DOHH2 (cell line): ENCODE measurements around the gene CDK5.

Experiments
- H3F3A ChIP-seq: fragments of 200-600 bp; sonication (generic), shearing (Covaris generic); 2 replicates; pipeline ENCODE4 v1.6.0; 2016; ENCODE audit warnings: antibody characterized with exemption, mild to moderate bottlenecking; ENCODE audit not compliant: control insufficient read depth, insufficient read depth
- H3K27ac ChIP-seq: fragments of 200-600 bp; sonication (generic); 2 replicates; pipeline ENCODE4 v1.5.1; 2014; ENCODE audit warnings: low read depth, mild to moderate bottlenecking, low read length, moderate library complexity
- H3K27me3 ChIP-seq: fragments of 200-600 bp; sonication (generic); 2 replicates; pipeline ENCODE4 v1.6.1; 2014; ENCODE audit warnings: mild to moderate bottlenecking, low read length, mixed read lengths; ENCODE audit not compliant: control insufficient read depth
- H3K36me3 ChIP-seq: fragments of 200-600 bp; sonication (generic); 2 replicates; pipeline ENCODE4 v1.6.1; 2014; ENCODE audit warnings: mild to moderate bottlenecking, low read length, moderate library complexity, mixed read lengths; ENCODE audit not compliant: control insufficient read depth
- H3K4me1 ChIP-seq: fragments of 200-600 bp; sonication (generic); 2 replicates; pipeline ENCODE4 v1.6.1; 2014; ENCODE audit warnings: mild to moderate bottlenecking, low read length, mixed read lengths; ENCODE audit not compliant: control insufficient read depth
- H3K4me2 ChIP-seq: fragments of 200-600 bp; sonication (generic); 2 replicates; pipeline ENCODE4 v1.6.0; 2014; ENCODE audit warnings: mild to moderate bottlenecking, low read length, moderate library complexity
- H3K4me3 ChIP-seq: fragments of 200-600 bp; sonication (generic); 2 replicates; pipeline ENCODE4 v1.5.1; 2014; ENCODE audit warnings: mild to moderate bottlenecking, low read length, mixed read lengths
- H3K79me2 ChIP-seq: fragments of 200-600 bp; sonication (generic); 2 replicates; pipeline ENCODE4 v1.6.1; 2014; ENCODE audit warnings: mild to moderate bottlenecking, low read length, mixed read lengths; ENCODE audit not compliant: control insufficient read depth
- H3K9me2 ChIP-seq: fragments of 200-600 bp; sonication (generic); replicated peaks from 2 replicates; pipeline ENCODE4 v1.6.1; 2014; ENCODE audit warnings: mild to moderate bottlenecking, low read length, mixed read lengths; ENCODE audit not compliant: control insufficient read depth
- H3K9me3 ChIP-seq: fragments of 200-600 bp; sonication (generic); 2 replicates; pipeline ENCODE4 v1.6.1; 2014; ENCODE audit warnings: antibody characterized with exemption, low read length, mixed read lengths; ENCODE audit not compliant: control insufficient read depth, insufficient read depth
- H4K20me1 ChIP-seq: fragments of 200-600 bp; sonication (generic); 2 replicates; pipeline ENCODE4 v1.6.0; 2014; ENCODE audit warnings: low read depth, mild to moderate bottlenecking, antibody characterized with exemption, low read length, moderate library complexity; ENCODE audit not compliant: control insufficient read depth, insufficient read depth
- CTCF ChIP-seq: fragments of 200-600 bp; sonication (generic); IDR thresholded peaks from one replicate; pipeline ENCODE4 v1.5.1; 2014; ENCODE audit warnings: antibody characterized with exemption, mild to moderate bottlenecking, low read depth, low read length; ENCODE audit not compliant: poor library complexity, severe bottlenecking
- EZH2phosphoT487 ChIP-seq: fragments of 200-600 bp; sonication (generic); IDR thresholded peaks from 2 replicates; pipeline ENCODE4 v1.6.1; 2017; ENCODE audit warnings: borderline replicate concordance, mild to moderate bottlenecking, antibody characterized with exemption, low read length, moderate library complexity, mixed read lengths

Gene CDK5

DNA sequence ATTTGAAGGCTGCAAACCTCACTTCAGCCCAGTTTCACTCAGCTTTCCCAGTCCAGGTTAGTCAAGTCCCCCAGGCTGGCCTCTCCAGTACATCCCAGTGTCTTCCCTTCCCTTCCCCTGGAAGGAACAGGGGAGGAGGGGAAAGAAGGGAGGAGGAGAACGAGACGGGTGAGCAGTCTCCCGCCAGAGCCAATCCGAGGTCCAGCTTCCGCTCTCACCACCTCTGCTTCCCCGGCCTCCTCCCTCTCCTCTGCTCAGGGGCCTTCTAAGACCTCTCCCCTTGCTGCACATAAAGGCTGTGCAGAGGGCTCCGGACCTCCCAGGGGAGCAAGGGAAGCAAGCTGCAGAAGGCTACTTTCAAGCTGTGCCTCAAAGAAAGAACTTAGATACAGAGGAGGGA lies 37.5 kb downstream of the CDK5 start:
- no peaks in the 10 kb centered on the region for H3K9me3 ChIP-seq
- H3K27me3 ChIP-seq: peaks cover 23% of the 10 kb centered on the region
- no peak overlapping the region for H3K4me3 ChIP-seq
- no peaks in the 10 kb centered on the region for H3F3A ChIP-seq
- H3K27ac ChIP-seq: no peak overlapping the region
- H3K4me2 ChIP-seq: no peak overlapping the region
- H3K36me3 ChIP-seq: no peaks in the 10 kb centered on the region
- H3K4me1 ChIP-seq: peaks cover 20% of the 10 kb centered on the region
- no peak for TF ChIP-seq CTCF
- TF ChIP-seq EZH2phosphoT487: no peak
- no peaks in the 10 kb centered on the region for H3K79me2 ChIP-seq
- H4K20me1 ChIP-seq: no peaks in the 10 kb centered on the region
- H3K9me2 ChIP-seq: no peaks in the 10 kb centered on the region

DNA sequence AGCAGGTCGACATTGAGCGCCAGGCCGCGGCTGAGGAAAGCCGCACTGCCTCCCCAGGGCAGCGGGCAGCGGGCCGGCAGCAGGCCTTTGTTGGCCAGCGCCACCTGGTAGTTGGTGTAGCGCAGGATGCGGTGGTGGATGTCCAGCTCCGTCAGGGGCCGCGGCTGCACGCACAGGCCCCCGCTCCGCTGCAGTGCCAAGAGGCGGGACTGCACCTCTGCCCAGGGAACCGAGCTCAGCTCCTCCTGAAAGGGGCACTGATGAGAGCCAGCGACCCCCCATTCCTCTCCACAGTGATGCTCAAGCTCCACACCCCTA lies 38.6 kb downstream of the CDK5 start:
- Histone ChIP-seq H3F3A (no peaks in the 10 kb centered on the region), H3K9me2 (no peaks in the 10 kb centered on the region), H3K4me2 (no peak overlapping the region), H4K20me1 (no peaks in the 10 kb centered on the region), H3K79me2 (no peaks in the 10 kb centered on the region), H3K27ac (no peak overlapping the region), H3K36me3 (no peaks in the 10 kb centered on the region), H3K27me3 (peaks cover 23% of the 10 kb centered on the region), H3K4me3 (no peak overlapping the region), H3K9me3 (no peaks in the 10 kb centered on the region), H3K4me1 (peaks cover 31% of the 10 kb centered on the region)
- TF ChIP-seq EZH2phosphoT487 (no peak), CTCF (no peak)

DNA sequence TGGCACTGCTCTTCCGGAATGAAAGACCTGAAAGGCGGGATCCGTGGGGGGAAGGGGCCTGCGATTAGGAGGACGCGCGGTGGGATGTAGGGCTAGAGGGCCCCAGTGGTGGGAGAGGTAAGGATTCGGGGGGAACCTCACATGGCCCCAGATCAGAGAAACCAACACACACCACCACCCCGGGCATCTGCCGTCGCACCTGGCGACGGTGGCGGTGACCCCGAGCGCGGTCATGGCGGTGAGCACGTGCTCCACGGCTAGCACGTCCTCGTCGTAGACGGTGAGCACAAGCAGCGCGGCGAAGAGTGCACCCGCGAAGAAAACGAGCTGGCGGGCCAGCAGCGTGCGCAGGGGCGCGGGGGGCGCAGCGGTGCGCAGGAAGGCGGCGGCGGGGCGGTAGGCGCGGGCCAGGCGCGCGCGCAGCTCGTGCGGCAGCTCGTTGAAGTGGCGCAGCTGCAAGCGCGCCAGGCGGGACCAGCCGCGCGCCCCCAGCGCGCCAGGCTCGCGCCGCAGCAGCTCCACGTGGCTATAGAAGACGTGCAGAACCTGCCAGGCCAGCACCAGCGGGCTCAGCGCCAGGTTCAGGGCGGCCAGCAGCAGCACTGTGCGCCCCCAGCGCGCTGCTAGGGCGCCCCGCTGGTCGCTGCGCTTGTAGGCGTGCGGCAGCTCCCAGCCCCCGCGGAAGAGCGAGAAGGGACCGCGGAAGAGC lies 39.1 kb downstream of the CDK5 start:
- no peaks in the 10 kb centered on the region for H3F3A ChIP-seq
- H3K79me2 ChIP-seq: no peaks in the 10 kb centered on the region
- H3K4me2 ChIP-seq: peak overlapping the region; percentile 90
- TF ChIP-seq CTCF: peak; percentile 33
- TF ChIP-seq EZH2phosphoT487: no peak
- H3K9me2 ChIP-seq: no peaks in the 10 kb centered on the region
- peak overlapping the region; percentile 77 for H3K4me3 ChIP-seq
- H3K9me3 ChIP-seq: no peaks in the 10 kb centered on the region
- H3K27me3 ChIP-seq: peaks cover 23% of the 10 kb centered on the region
- H3K36me3 ChIP-seq: no peaks in the 10 kb centered on the region
- H3K4me1 ChIP-seq: peaks cover 36% of the 10 kb centered on the region
- H4K20me1 ChIP-seq: no peaks in the 10 kb centered on the region
- H3K27ac ChIP-seq: no peak overlapping the region
